Liver (tissue), 9 donors: Measurements from ENCODE around the gene FNBP1. TPM values are rescaled to one million over a fixed set of nuclear protein-coding genes. Genes with fewer than 3 reads are reported as not detected.

Experiments
- DNase-seq: peaks from one replicate; pipeline ENCODE4 v3.0.0-alpha.2; 2017; ENCODE audit warnings: low spot score
- H3K27ac ChIP-seq, 2 donors: one replicate each; pipeline ENCODE4 v1.7.0; 2013; ENCODE audit warnings: inconsistent platforms in 2 of 2, low read length in 2 of 2, control low read depth in 1 of 2, low read depth in 1 of 2, mild to moderate bottlenecking in 1 of 2
- H3K27me3 ChIP-seq, 4 donors: one replicate each; pipeline versions ENCODE4 v1.6.1 to v1.7.0; 2013; ENCODE audit warnings: low read length in 3 of 4, inconsistent platforms in 1 of 4, mild to moderate bottlenecking in 1 of 4, moderate library complexity in 1 of 4; ENCODE audit not compliant: control insufficient read depth in 4 of 4, insufficient read depth in 4 of 4
- H3K36me3 ChIP-seq, 4 donors: one replicate each; pipeline versions ENCODE4 v1.6.1 to v1.7.0; 2013; ENCODE audit warnings: low read length in 3 of 4, mild to moderate bottlenecking in 3 of 4, low read depth in 1 of 4, moderate library complexity in 1 of 4; ENCODE audit not compliant: control insufficient read depth in 4 of 4, insufficient read depth in 3 of 4
- H3K4me1 ChIP-seq, 4 donors: one replicate each; pipeline versions ENCODE4 v1.6.1 to v1.7.0; 2013; ENCODE audit warnings: low read length in 3 of 4, mild to moderate bottlenecking in 3 of 4, moderate library complexity in 1 of 4; ENCODE audit not compliant: control insufficient read depth in 4 of 4, insufficient read depth in 4 of 4
- H3K4me3 ChIP-seq, 3 donors: one replicate each; pipeline versions ENCODE4 v1.6.1 to v1.7.0; 2013; ENCODE audit warnings: low read length in 3 of 3, control low read depth in 1 of 3, low read depth in 1 of 3, mild to moderate bottlenecking in 1 of 3
- H3K9ac ChIP-seq, 2 donors: one replicate each; pipeline ENCODE4 v1.7.0; 2013; ENCODE audit warnings: low read length in 2 of 2, mild to moderate bottlenecking in 2 of 2, moderate library complexity in 2 of 2, control low read depth in 1 of 2, low read depth in 1 of 2
- H3K9me3 ChIP-seq, 4 donors: one replicate each; pipeline versions ENCODE4 v1.6.1 to v1.7.0; 2013; ENCODE audit warnings: low read length in 3 of 4; ENCODE audit not compliant: control insufficient read depth in 4 of 4
- ATF3 ChIP-seq: IDR thresholded peaks from 2 replicates; pipeline ENCODE4 v1.6.1; 2016; ENCODE audit warnings: antibody characterized with exemption
- EGR1 ChIP-seq, 2 donors: IDR thresholded peaks; 2 replicates each; pipeline ENCODE4 v1.6.1; 2016 to 2018; ENCODE audit warnings: antibody characterized with exemption in 2 of 2, low read depth in 2 of 2
- FOXA1 ChIP-seq: IDR thresholded peaks from 2 replicates; pipeline ENCODE4 v1.6.1; 2016; ENCODE audit warnings: antibody characterized with exemption
- GABPA ChIP-seq, 2 donors: IDR thresholded peaks in 1 of 2; conservative IDR thresholded peaks in 1 of 2; 2 replicates each; pipeline ENCODE4 v1.6.1; 2016; ENCODE audit warnings: antibody characterized with exemption in 2 of 2, mild to moderate bottlenecking in 1 of 2, moderate library complexity in 1 of 2
- HNF4A ChIP-seq, 2 donors: conservative IDR thresholded peaks; 2 replicates each; pipeline ENCODE4 v1.6.1; 2016; ENCODE audit warnings: antibody characterized with exemption in 2 of 2, mild to moderate bottlenecking in 2 of 2
- HNF4G ChIP-seq: IDR thresholded peaks from 2 replicates; pipeline ENCODE4 v1.6.1; 2016; ENCODE audit warnings: antibody characterized with exemption
- JUND ChIP-seq, 2 donors: IDR thresholded peaks; 2 replicates each; pipeline ENCODE4 v1.6.1; 2016; ENCODE audit warnings: antibody characterized with exemption in 2 of 2
- RAD21 ChIP-seq, 2 donors: IDR thresholded peaks; 2 replicates each; pipeline ENCODE4 v1.6.1; 2016; ENCODE audit warnings: antibody characterized with exemption in 2 of 2, mild to moderate bottlenecking in 2 of 2
- REST ChIP-seq: IDR thresholded peaks from 2 replicates; pipeline ENCODE4 v1.6.1; 2016; ENCODE audit warnings: antibody characterized with exemption, mild to moderate bottlenecking
- RXRA ChIP-seq, 2 donors: IDR thresholded peaks; 2 replicates each; pipeline ENCODE4 v1.6.1; 2017 to 2018; ENCODE audit warnings: antibody characterized with exemption in 2 of 2, mild to moderate bottlenecking in 1 of 2
- SP1 ChIP-seq: IDR thresholded peaks from 2 replicates; pipeline ENCODE4 v1.6.1; 2018; ENCODE audit warnings: antibody characterized with exemption, mild to moderate bottlenecking
- TAF1 ChIP-seq: conservative IDR thresholded peaks from 2 replicates; pipeline ENCODE4 v1.6.1; 2016; ENCODE audit warnings: antibody characterized with exemption, mild to moderate bottlenecking
- YY1 ChIP-seq: IDR thresholded peaks from 2 replicates; pipeline ENCODE4 v1.6.1; 2016; ENCODE audit warnings: antibody characterized with exemption, mild to moderate bottlenecking
- ZBTB33 ChIP-seq: IDR thresholded peaks from 2 replicates; pipeline ENCODE4 v1.6.1; 2016; ENCODE audit warnings: antibody characterized with exemption
- WGBS: extraction: QIAGEN DNeasy Blood & Tissue Kit; methylation state at CpG from one replicate; pipeline ENCODE4 v1.1.7; 2013; 5-methylcytosine and 5-hydroxymethylcytosine counted together
- polyA plus RNA-seq, 2 donors: library from polyadenylated mRNA; stranded (reverse) in 1 of 2; unstranded in 1 of 2; fragments of 200-250 nt in 1 of 2; fragments of >200 nt in 1 of 2; fragmentation: Nextera tagmentation in 1 of 2; extraction: Ambion mirVana in 1 of 2; gene quantifications; one replicate each; pipeline versions ENCODE4 v1.2.1 to v1.2.3, GENCODE V29; 2013 to 2015
- total RNA-seq, 2 donors: library from RNA; depleted of rRNA; stranded (reverse); fragments of >200 nt; gene quantifications; one replicate each; pipeline ENCODE4 v1.2.3, GENCODE V29; 2014
- donor health status: healthy.
- donor health status: healthy.
- donor health status: healthy.
- donor health status: healthy.
- donor health status: healthy.

The FNBP1 gene
- total and polyA plus RNA-seq, 4 donors, result 6.6 to 15.6 (median 12.3) TPM

GRCh38 chr9:130058887-130059286 lies 15.9 kb upstream of the FNBP1 start:
- Histone ChIP-seq H3K4me1 (peaks cover 2 to 14% (median 8%) of the 10 kb centered on the region in 4 donors), H3K36me3 (peaks cover 0 to 5% (median under 1%) of the 10 kb centered on the region in 4 donors), H3K27ac (no peak overlapping the region), H3K9ac (no peak overlapping the region), H3K27me3 (no peaks in the 10 kb centered on the region), H3K9me3 (no peaks in the 10 kb centered on the region), H3K4me3 (no peak overlapping the region)
- TF ChIP-seq RAD21 (IDR thresholded peaks at IDR 0.05) (no peak), FOXA1 (no peak), HNF4A (conservative IDR thresholded peaks at IDR 0.05) (no peak), JUND (IDR thresholded peaks at IDR 0.05) (no peak), ZBTB33 (no peak)
- 67% methylated on average over 3 of the region's 3 CpGs for WGBS
- DNase-seq, result no peak

- TF ChIP-seq RAD21 (IDR thresholded peaks at IDR 0.05) (no peak), HNF4G (no peak), FOXA1 (no peak), REST (no peak)
- Histone ChIP-seq H3K4me1 (peaks cover 2 to 15% (median 9%) of the 10 kb centered on the region in 4 donors), H3K27ac (no peak overlapping the region), H3K9ac (no peak overlapping the region), H3K4me3 (no peak overlapping the region), H3K27me3 (no peaks in the 10 kb centered on the region), H3K36me3 (peaks cover 0 to 5% (median under 1%) of the 10 kb centered on the region in 4 donors), H3K9me3 (no peaks in the 10 kb centered on the region)
- WGBS, result 91% methylated on average over 7 of the region's 7 CpGs
- DNase-seq, result no peak
Measured at GRCh38 chr9:130058154-130058553, 15.2 kb upstream of the FNBP1 start.

GRCh38 chr9:130054820-130055219 lies 11.8 kb upstream of the FNBP1 start:
- Histone ChIP-seq H3K36me3 (peaks cover 0 to 5% (median under 1%) of the 10 kb centered on the region in 4 donors), H3K27ac (peak overlapping the region in 1 of 2 donors; percentile 93), H3K9ac (peak overlapping the region; percentile 68 to 82), H3K4me3 (peak overlapping the region; percentile 85 to 99 (median 91)), H3K27me3 (no peaks in the 10 kb centered on the region), H3K9me3 (no peaks in the 10 kb centered on the region), H3K4me1 (peaks cover 8 to 20% (median 15%) of the 10 kb centered on the region in 4 donors)
- no peak for DNase-seq
- WGBS, result 72% methylated on average over 8 of the region's 8 CpGs
- TF ChIP-seq YY1 (no peak), ZBTB33 (no peak), RAD21 (IDR thresholded peaks at IDR 0.05) (no peak), GABPA (IDR thresholded peaks at IDR 0.05 in 1 of 2, conservative IDR thresholded peaks at IDR 0.05 in 1 of 2) (no peak), JUND (IDR thresholded peaks at IDR 0.05) (no peak), SP1 (no peak), FOXA1 (no peak), EGR1 (IDR thresholded peaks at IDR 0.05; ENCODE audit: low read depth in 2 of 2) (no peak), ATF3 (no peak), TAF1 (no peak), REST (no peak), RXRA (IDR thresholded peaks at IDR 0.05) (no peak)
